ENCODE measurements around the gene ATP9B.

ATP9B gene

DNA sequence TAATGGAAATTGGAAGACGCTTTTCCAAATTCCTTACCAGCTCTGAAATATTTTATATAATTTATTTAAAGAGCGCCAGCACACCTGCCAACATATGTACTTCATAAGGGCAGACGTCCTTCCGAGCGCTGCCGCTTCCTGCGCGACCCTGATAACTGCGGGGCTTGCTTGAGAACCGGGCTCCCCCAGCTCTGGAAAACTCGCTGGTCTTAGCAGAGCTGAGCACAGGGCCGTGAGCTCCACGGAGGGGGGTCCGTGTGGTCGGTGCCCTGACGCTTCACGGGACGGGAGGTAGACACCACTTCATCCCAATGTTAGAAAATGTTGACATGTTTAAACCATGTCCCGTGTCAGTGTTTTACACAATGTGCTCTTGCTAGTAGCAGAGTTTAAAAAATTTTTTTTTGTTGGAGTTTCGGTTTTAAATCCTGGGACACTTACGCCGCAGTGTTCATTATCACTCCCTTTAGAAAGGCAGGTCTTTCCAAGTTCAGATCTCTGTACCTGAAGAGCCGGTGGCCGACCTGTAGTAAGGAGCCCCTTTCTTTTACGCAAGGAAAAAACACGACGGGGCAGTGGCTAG, 328.1 kb downstream of the ATP9B start:
- TF ChIP-seq PPARA (CRISPR knock-in tag; IDR thresholded peaks at IDR 0.05; ENCODE audit: borderline replicate concordance): no peak
- no peak for TF ChIP-seq ZFP30 (CRISPR knock-in tag; IDR thresholded peaks at IDR 0.05)
- TF ChIP-seq, protein P1, sequence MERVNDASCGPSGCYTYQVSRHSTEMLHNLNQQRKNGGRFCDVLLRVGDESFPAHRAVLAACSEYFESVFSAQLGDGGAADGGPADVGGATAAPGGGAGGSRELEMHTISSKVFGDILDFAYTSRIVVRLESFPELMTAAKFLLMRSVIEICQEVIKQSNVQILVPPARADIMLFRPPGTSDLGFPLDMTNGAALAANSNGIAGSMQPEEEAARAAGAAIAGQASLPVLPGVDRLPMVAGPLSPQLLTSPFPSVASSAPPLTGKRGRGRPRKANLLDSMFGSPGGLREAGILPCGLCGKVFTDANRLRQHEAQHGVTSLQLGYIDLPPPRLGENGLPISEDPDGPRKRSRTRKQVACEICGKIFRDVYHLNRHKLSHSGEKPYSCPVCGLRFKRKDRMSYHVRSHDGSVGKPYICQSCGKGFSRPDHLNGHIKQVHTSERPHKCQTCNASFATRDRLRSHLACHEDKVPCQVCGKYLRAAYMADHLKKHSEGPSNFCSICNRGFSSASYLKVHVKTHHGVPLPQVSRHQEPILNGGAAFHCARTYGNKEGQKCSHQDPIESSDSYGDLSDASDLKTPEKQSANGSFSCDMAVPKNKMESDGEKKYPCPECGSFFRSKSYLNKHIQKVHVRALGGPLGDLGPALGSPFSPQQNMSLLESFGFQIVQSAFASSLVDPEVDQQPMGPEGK (CRISPR knock-in tag; IDR thresholded peaks at IDR 0.05; ENCODE audit: borderline replicate concordance): no peak
- TF ChIP-seq ZC3H10 (CRISPR knock-in tag; IDR thresholded peaks at IDR 0.05): no peak
- TF ChIP-seq, protein P2, sequence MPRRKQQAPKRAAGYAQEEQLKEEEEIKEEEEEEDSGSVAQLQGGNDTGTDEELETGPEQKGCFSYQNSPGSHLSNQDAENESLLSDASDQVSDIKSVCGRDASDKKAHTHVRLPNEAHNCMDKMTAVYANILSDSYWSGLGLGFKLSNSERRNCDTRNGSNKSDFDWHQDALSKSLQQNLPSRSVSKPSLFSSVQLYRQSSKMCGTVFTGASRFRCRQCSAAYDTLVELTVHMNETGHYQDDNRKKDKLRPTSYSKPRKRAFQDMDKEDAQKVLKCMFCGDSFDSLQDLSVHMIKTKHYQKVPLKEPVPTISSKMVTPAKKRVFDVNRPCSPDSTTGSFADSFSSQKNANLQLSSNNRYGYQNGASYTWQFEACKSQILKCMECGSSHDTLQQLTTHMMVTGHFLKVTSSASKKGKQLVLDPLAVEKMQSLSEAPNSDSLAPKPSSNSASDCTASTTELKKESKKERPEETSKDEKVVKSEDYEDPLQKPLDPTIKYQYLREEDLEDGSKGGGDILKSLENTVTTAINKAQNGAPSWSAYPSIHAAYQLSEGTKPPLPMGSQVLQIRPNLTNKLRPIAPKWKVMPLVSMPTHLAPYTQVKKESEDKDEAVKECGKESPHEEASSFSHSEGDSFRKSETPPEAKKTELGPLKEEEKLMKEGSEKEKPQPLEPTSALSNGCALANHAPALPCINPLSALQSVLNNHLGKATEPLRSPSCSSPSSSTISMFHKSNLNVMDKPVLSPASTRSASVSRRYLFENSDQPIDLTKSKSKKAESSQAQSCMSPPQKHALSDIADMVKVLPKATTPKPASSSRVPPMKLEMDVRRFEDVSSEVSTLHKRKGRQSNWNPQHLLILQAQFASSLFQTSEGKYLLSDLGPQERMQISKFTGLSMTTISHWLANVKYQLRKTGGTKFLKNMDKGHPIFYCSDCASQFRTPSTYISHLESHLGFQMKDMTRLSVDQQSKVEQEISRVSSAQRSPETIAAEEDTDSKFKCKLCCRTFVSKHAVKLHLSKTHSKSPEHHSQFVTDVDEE (CRISPR knock-in tag; IDR thresholded peaks at IDR 0.05): no peak
- TF ChIP-seq, protein P3, sequence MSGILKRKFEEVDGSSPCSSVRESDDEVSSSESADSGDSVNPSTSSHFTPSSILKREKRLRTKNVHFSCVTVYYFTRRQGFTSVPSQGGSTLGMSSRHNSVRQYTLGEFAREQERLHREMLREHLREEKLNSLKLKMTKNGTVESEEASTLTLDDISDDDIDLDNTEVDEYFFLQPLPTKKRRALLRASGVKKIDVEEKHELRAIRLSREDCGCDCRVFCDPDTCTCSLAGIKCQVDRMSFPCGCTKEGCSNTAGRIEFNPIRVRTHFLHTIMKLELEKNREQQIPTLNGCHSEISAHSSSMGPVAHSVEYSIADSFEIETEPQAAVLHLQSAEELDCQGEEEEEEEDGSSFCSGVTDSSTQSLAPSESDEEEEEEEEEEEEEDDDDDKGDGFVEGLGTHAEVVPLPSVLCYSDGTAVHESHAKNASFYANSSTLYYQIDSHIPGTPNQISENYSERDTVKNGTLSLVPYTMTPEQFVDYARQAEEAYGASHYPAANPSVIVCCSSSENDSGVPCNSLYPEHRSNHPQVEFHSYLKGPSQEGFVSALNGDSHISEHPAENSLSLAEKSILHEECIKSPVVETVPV (CRISPR knock-in tag; IDR thresholded peaks at IDR 0.05): no peak
- no peak for TF ChIP-seq SNAI2 (CRISPR knock-in tag; IDR thresholded peaks at IDR 0.05)
- TF ChIP-seq OSR1 (CRISPR knock-in tag; IDR thresholded peaks at IDR 0.05): no peak
- TF ChIP-seq ISL1 (CRISPR knock-in tag; IDR thresholded peaks at IDR 0.05): no peak
- TF ChIP-seq BACH2 (CRISPR knock-in tag; IDR thresholded peaks at IDR 0.05; ENCODE audit: borderline replicate concordance): no peak
- TF ChIP-seq TOX (CRISPR knock-in tag; IDR thresholded peaks at IDR 0.05; ENCODE audit: borderline replicate concordance): no peak
- TF ChIP-seq ZNF565 (CRISPR knock-in tag; conservative IDR thresholded peaks at IDR 0.05; ENCODE audit: low read depth): no peak
- no peak for TF ChIP-seq ZNF8 (CRISPR knock-in tag; IDR thresholded peaks at IDR 0.05)
- no peak for TF ChIP-seq ZNF70 (CRISPR knock-in tag; IDR thresholded peaks at IDR 0.05)
- TF ChIP-seq RARB (CRISPR knock-in tag; IDR thresholded peaks at IDR 0.05): no peak
- TF ChIP-seq, protein P4, sequence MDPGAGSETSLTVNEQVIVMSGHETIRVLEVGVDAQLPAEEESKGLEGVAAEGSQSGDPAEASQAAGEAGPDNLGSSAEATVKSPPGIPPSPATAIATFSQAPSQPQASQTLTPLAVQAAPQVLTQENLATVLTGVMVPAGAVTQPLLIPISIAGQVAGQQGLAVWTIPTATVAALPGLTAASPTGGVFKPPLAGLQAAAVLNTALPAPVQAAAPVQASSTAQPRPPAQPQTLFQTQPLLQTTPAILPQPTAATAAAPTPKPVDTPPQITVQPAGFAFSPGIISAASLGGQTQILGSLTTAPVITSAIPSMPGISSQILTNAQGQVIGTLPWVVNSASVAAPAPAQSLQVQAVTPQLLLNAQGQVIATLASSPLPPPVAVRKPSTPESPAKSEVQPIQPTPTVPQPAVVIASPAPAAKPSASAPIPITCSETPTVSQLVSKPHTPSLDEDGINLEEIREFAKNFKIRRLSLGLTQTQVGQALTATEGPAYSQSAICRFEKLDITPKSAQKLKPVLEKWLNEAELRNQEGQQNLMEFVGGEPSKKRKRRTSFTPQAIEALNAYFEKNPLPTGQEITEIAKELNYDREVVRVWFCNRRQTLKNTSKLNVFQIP (CRISPR knock-in tag; IDR thresholded peaks at IDR 0.05; ENCODE audit: borderline replicate concordance, low read depth): no peak
- ATAC-seq: peak; percentile 6

DNA sequence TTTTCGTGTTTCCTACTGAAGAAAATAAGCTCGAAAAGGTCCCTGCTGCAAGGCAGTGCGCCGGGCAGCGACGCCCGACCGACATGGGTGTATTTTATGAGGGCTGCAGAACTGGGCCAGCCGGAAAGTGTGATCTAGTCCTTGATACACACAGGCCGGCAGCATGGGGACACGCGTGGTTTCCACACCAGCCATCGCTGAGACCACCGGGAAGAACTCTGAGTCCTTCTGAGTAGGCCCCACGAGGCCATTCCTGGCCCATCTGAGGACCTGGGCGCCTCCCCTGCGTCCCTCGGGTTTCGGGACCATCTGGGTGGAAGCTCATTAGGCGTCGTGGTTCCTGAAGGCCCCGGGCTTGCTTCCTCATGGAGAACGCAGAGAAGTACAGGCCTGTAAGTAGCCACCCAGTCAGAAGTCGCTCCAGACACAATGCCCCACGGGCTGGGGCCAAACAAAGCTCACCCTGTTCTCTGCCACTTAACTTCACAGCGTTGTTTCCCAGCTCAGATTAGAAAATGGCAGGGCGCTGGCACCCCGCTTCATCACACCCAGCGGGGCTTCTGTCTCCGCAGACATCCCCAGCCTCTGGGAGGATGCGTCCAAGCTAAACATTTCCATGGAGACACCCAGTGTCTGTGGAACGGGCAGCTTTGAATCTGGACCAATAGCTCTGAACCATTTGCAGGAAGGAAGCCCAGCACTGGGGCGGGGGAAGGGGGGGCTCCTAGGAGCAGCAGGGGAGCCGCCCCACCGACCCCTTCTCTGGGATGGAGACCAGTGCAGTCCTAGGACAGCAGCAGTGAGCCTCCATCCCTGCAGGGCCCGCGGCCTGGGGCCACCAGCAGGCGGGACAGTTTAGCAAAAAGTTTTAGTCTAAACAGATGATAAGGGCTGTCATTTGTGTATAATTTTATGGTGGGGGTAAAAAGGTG, 328.9 kb downstream of the ATP9B start:
- TF ChIP-seq SNAI2 (CRISPR knock-in tag; IDR thresholded peaks at IDR 0.05) (no peak), BACH2 (CRISPR knock-in tag; IDR thresholded peaks at IDR 0.05; ENCODE audit: borderline replicate concordance) (no peak), ESRRG (CRISPR knock-in tag; IDR thresholded peaks at IDR 0.05) (no peak), ZNF70 (CRISPR knock-in tag; IDR thresholded peaks at IDR 0.05) (no peak), ZC3H10 (CRISPR knock-in tag; IDR thresholded peaks at IDR 0.05) (no peak), ZNF565 (CRISPR knock-in tag; conservative IDR thresholded peaks at IDR 0.05; ENCODE audit: low read depth) (no peak), CSDC2 (CRISPR knock-in tag; IDR thresholded peaks at IDR 0.05) (no peak), ZFP30 (CRISPR knock-in tag; IDR thresholded peaks at IDR 0.05) (no peak), TCF4 (CRISPR knock-in tag; IDR thresholded peaks at IDR 0.05; ENCODE audit: borderline replicate concordance) (no peak), ZNF8 (CRISPR knock-in tag; IDR thresholded peaks at IDR 0.05) (no peak), ARNTL (CRISPR knock-in tag; IDR thresholded peaks at IDR 0.05; ENCODE audit: borderline replicate concordance, low read depth) (no peak), PPARA (CRISPR knock-in tag; IDR thresholded peaks at IDR 0.05; ENCODE audit: borderline replicate concordance) (no peak), ZFP3 (CRISPR knock-in tag; IDR thresholded peaks at IDR 0.05) (no peak), ISL1 (CRISPR knock-in tag; IDR thresholded peaks at IDR 0.05) (no peak)
- TF ChIP-seq, protein P3 (CRISPR knock-in tag; IDR thresholded peaks at IDR 0.05): no peak
- TF ChIP-seq, protein P4 (CRISPR knock-in tag; IDR thresholded peaks at IDR 0.05; ENCODE audit: borderline replicate concordance, low read depth): no peak
- TF ChIP-seq, protein P2 (CRISPR knock-in tag; IDR thresholded peaks at IDR 0.05): no peak
- peak; percentile 18 for ATAC-seq
